HG02588 (cell line): ENCODE data around the gene EFCAB8.

ENCODE experiments used
- ATAC-seq: cut with Tn5 transposase; IDR thresholded peaks from one replicate; pipeline ENCODE4 v1.9.1; 2021; ENCODE audit warnings: mild to moderate bottlenecking, moderate library complexity; ENCODE audit not compliant: unreplicated experiment

Gene EFCAB8

GRCh38 chr20:32982617-32983458 lies 124.1 kb downstream of the EFCAB8 start:
- ATAC-seq = no peak

GRCh38 chr20:32983459-32984112 lies 124.9 kb downstream of the EFCAB8 start:
- ATAC-seq = no peak

GRCh38 chr20:32984196-32984595 lies 125.5 kb downstream of the EFCAB8 start:
- ATAC-seq = no peak

- no peak for ATAC-seq
Observed at GRCh38 chr20:32984631-32985354, 126.1 kb downstream of the EFCAB8 start.

GRCh38 chr20:32985596-32985995 lies 126.9 kb downstream of the EFCAB8 start:
- no peak for ATAC-seq

- ATAC-seq = no peak
Observed at GRCh38 chr20:32986331-32986966, 127.7 kb downstream of the EFCAB8 start.

GRCh38 chr20:32987044-32987825 lies 128.5 kb downstream of the EFCAB8 start:
- no peak for ATAC-seq

- ATAC-seq = no peak
Observed at GRCh38 chr20:32988008-32988407, 129.3 kb downstream of the EFCAB8 start.

- no peak for ATAC-seq
Observed at GRCh38 chr20:32989507-32990283, 131.0 kb downstream of the EFCAB8 start.

GRCh38 chr20:32990426-32990825 lies 131.7 kb downstream of the EFCAB8 start:
- ATAC-seq = no peak

- ATAC-seq = no peak
Observed at GRCh38 chr20:32991383-32991782, 132.7 kb downstream of the EFCAB8 start.

- no peak for ATAC-seq
Observed at GRCh38 chr20:32991792-32992641, 133.3 kb downstream of the EFCAB8 start.

- ATAC-seq = no peak
Observed at GRCh38 chr20:32993496-32994050, 134.8 kb downstream of the EFCAB8 start.

- ATAC-seq = no peak
Observed at GRCh38 chr20:32995802-32996201, 137.1 kb downstream of the EFCAB8 start.

- no peak for ATAC-seq
Observed at GRCh38 chr20:32997431-32997830, 138.7 kb downstream of the EFCAB8 start.

- no peak for ATAC-seq
Observed at GRCh38 chr20:32999603-33000250, 141.0 kb downstream of the EFCAB8 start.

- no peak for ATAC-seq
Observed at GRCh38 chr20:33000802-33001466, 142.2 kb downstream of the EFCAB8 start.
